K562 (cell line): Measurements from ENCODE around the gene DNAAF3. TPM values are rescaled to one million over a fixed set of nuclear protein-coding genes. Genes with fewer than 3 reads are reported as not detected.

Source experiments
- BCLAF1 ChIP-seq, 2 experiments: fragments of 450-650 bp in 1 of 2; IDR thresholded peaks; 2 replicates each; pipeline ENCODE4 v1.6.1; 2011 to 2017; ENCODE audit warnings: low read depth in 2 of 2, antibody characterized with exemption in 1 of 2, borderline replicate concordance in 1 of 2, low read length in 1 of 2, mild to moderate bottlenecking in 1 of 2, mixed read lengths in 1 of 2; ENCODE audit not compliant: control insufficient read depth in 1 of 2
- BCOR ChIP-seq: fragments of 450-650 bp; IDR thresholded peaks from 2 replicates; pipeline ENCODE4 v1.6.1; 2016
- FUS ChIP-seq: fragments of 200-400 bp; formaldehyde crosslinking; optimal IDR thresholded peaks from 2 replicates; pipeline ENCODE3; 2017; ENCODE audit warnings: low read depth, low read length
- GTF3C2 ChIP-seq: IDR thresholded peaks from 3 replicates; pipeline ENCODE4 v1.6.1; 2011; ENCODE audit warnings: borderline replicate concordance, mild to moderate bottlenecking, moderate library complexity; ENCODE audit not compliant: insufficient read length; ENCODE audit errors: extremely low read depth
- JUNB ChIP-seq: fragments of 450-650 bp; formaldehyde crosslinking; conservative IDR thresholded peaks from 2 replicates; pipeline ENCODE4 v1.4.0; 2020; ENCODE audit warnings: mild to moderate bottlenecking
- MLX ChIP-seq, 2 experiments: fragments of 450-650 bp in 1 of 2; sonication (generic) in 1 of 2; formaldehyde crosslinking; conservative IDR thresholded peaks; 2 replicates each; pipeline versions ENCODE4 v1.4.0 to v1.8.1; 2020 to 2022; ENCODE audit warnings: mild to moderate bottlenecking in 1 of 2, missing genetic modification reagents in 1 of 2
- NR2C1 ChIP-seq, 2 experiments: fragments of 450-650 bp; IDR thresholded peaks; 2 replicates each; pipeline ENCODE4 v1.6.1; 2017; ENCODE audit warnings: mild to moderate bottlenecking in 2 of 2, antibody characterized with exemption in 1 of 2, inconsistent platforms in 1 of 2, missing compliant biosample characterization in 1 of 2, missing genetic modification characterization in 1 of 2
- NR4A1 ChIP-seq, 2 experiments: fragments of 250-450 bp in 1 of 2; fragments of 450-650 bp in 1 of 2; sonication (Bioruptor Pico) in 1 of 2; IDR thresholded peaks; 2 replicates each; pipeline versions ENCODE4 v1.4.0 to v1.6.1; 2016 to 2020; ENCODE audit warnings: mild to moderate bottlenecking in 2 of 2, missing compliant biosample characterization in 1 of 2, missing genetic modification characterization in 1 of 2, moderate library complexity in 1 of 2
- PRPF4 ChIP-seq: fragments of 200-400 bp; formaldehyde crosslinking; IDR thresholded peaks from one replicate; pipeline ENCODE4 v1.6.1; 2017; ENCODE audit warnings: low read length, low read depth, mild to moderate bottlenecking; ENCODE audit not compliant: insufficient read depth, poor library complexity, severe bottlenecking
- SREBF1 ChIP-seq: fragments of 150-350 bp; IDR thresholded peaks from 2 replicates; pipeline ENCODE4 v1.6.1; 2014; ENCODE audit warnings: antibody characterized with exemption, low read depth, low read length, borderline replicate concordance
- TEAD2 ChIP-seq: fragments of 450-650 bp; IDR thresholded peaks from 2 replicates; pipeline ENCODE4 v1.6.1; 2016; ENCODE audit warnings: missing genetic modification characterization, control low read depth, missing compliant biosample characterization
- ZNF134 ChIP-seq: fragments of 250-450 bp; sonication (Bioruptor Pico); conservative IDR thresholded peaks from 2 replicates; pipeline ENCODE4 v1.4.0; 2020
- ZNF212 ChIP-seq: fragments of 450-650 bp; formaldehyde crosslinking; IDR thresholded peaks from 2 replicates; pipeline ENCODE4 v1.4.0; 2020; ENCODE audit warnings: mild to moderate bottlenecking
- polyA plus RNA-seq, 8 experiments: library from polyadenylated mRNA; depleted of rRNA in 4 of 8; stranded (reverse) in 5 of 8; unstranded in 3 of 8; fragments of >200 nt; fragmentation: Nextera tagmentation in 2 of 8; fragmentation: Illumina TruSeq in 1 of 8; extraction: Ambion mirVana in 2 of 8; extraction: Trizol in 1 of 8; gene quantifications; 2 replicates each; pipeline versions ENCODE4 v1.2.1 to v1.2.3, GENCODE V29; 2011 to 2014; ENCODE audit warnings: inconsistent platforms in 1 of 8, missing spikeins in 1 of 8
- total RNA-seq, 7 experiments: library from RNA; depleted of rRNA in 6 of 7; stranded (reverse); fragments of >200 nt in 6 of 7; fragmentation: Illumina TruSeq in 2 of 7; extraction: Trizol in 2 of 7; gene quantifications; 2 replicates each; pipeline versions ENCODE4 v1.2.1 to v1.2.3, GENCODE V29; 2011 to 2021; ENCODE audit warnings: low replicate concordance in 1 of 7

Gene DNAAF3
- total and polyA plus RNA-seq, 9 of the 15 experiments (the other 6 are each of a cell fraction or from before 2014, with no cell fraction given): 21.6 to 61.5 (median 43.0) TPM

- TF ChIP-seq MLX (CRISPR knock-in tag; conservative IDR thresholded peaks at IDR 0.05) (no peak), JUNB (CRISPR knock-in tag) (no peak), ZNF212 (CRISPR knock-in tag) (no peak), GTF3C2 (no peak), ZNF134 (no peak), SREBF1 (no peak), BCOR (no peak), PRPF4 (no peak), NR2C1 (IDR thresholded peaks at IDR 0.05) (no peak), NR2C1 (tag; IDR thresholded peaks at IDR 0.05) (peak; percentile 37; the same call in 1 of the 2 replicates), TEAD2 (no peak), FUS (no peak), BCLAF1 (IDR thresholded peaks at IDR 0.05; ENCODE audit: borderline replicate concordance in 1 of 2, control insufficient read depth in 1 of 2, low read depth in 2 of 2, low read length in 1 of 2) (no peak), NR4A1 (CRISPR knock-in tag; IDR thresholded peaks at IDR 0.05) (no peak), NR4A1 (tag; IDR thresholded peaks at IDR 0.05) (peak; percentile 42; the same call in 1 of the 2 replicates)
Observed at GRCh38 chr19:55158848-55159749, 7.3 kb downstream of the DNAAF3 start (continued).
